ENCODE results near the gene DENND2A.

Gene DENND2A

DNA sequence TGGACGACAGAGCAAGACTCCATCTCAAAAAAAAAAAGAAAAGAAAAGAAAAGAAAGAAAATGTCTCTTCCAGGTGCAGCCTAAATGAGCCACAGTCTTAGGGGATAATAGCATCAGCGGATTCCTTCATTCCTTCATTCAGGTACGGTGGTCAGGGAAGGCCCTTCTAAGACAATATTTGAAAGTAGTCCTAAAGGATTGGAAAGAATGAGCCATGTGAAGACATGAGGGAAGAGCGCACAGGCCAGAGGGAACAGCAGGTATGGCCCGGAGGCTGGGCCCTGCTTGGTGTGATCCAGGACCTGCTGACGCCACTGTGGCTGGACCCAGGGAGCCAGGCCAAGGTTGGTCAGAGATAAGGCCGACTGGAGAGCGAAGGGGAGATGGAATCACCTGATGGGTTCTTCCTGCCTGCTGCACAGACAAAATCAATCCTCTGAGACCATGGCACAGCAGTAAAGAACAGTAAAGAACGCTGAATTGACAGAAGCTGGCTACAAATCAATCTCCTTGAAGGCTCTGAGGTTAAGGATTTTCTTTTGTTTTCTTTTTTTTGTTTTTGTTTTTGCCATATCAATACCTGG, 145.0 kb downstream of the DENND2A start:
- no peak for DNase-seq

DNA sequence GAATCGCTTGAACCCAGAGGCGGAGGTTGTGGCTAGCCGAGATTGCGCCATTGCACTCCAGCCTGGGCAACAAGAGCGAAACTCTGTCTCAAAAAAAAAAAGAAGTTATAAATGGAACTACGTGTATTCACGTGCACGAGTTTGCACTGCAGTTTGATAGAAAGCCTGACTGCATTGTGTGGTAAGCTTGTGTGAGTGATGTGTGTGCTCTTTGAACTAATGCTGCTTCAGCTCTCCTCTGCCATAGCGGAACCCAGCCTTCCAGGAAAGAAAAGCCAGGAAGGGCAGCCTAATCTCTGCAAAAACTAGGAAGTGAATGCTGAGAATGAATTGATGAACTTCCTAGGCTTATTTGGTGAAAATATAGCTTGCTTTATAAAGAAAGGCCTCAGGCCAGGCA, 145.7 kb downstream of the DENND2A start:
- no peak for DNase-seq

GRCh38 chr7:140489026-140489359, 151.6 kb downstream of the DENND2A start:
- no peak for DNase-seq

DNA sequence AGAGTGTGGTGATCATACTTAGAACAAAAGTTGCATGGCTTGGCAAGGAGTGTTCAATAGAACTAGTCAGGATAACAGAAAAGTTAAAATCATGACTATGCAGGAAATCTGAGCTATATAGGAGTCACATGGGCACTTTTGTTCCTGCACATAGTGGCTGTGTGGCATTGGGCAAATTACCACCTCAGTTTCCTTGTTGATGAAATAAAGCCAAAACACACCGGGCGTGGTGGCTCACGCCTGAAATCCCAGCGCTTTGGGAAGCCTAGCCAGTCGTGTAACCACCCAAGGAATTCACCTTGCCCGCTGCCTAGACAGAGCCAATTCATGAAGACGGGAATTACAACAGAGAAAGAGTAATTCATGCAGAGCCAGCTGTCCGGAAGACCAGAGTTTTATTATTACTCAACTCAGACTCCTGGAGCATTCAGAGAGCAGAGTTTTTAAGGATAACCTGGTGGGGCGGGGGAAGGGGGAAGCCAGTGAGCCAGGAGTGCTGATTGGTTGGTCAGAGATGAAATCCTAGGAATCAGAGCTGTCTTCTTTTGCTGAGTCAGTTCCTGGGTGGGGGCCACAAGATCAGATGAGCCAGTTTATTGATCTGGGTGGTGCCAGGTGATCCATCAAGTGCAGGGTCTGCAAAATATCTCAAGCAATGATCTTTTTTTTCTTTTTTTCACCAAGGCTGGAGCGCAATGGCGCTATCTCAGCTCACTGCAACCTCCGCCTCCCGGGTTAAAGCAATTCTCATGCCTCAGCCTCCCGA, 154.9 kb downstream of the DENND2A start:
- no peak for DNase-seq

DNA sequence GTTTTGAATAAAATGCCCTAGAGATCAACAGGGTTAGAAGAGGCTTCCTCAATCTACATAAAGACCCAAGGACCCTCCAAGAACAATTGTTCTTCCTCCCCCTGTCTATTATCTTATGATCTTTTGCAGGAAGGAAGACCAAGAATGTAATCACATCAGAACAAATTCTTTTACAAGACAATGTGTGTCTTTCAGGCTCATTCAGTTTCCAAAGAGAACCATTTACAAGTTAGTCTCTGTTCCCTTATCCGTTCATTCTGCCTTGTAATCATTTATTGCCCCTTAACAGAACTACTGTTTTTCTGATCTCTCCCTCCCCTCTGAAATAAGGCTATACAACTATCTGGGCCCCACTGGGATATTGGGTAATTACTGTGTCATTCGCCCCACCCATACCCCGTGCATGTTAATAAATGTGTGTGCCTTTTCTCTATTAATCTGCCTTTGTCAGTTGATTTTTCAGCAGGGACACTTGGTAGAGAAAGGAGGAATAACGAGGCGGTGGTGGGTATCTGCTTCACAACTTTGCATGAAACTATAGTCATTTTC, 155.6 kb downstream of the DENND2A start:
- DNase-seq, result no peak

GRCh38 chr7:140484479-140484878, 156.1 kb downstream of the DENND2A start:
- no peak for DNase-seq

- no peak for DNase-seq
Observed at GRCh38 chr7:140479739-140480084, 160.9 kb downstream of the DENND2A start.

DNA sequence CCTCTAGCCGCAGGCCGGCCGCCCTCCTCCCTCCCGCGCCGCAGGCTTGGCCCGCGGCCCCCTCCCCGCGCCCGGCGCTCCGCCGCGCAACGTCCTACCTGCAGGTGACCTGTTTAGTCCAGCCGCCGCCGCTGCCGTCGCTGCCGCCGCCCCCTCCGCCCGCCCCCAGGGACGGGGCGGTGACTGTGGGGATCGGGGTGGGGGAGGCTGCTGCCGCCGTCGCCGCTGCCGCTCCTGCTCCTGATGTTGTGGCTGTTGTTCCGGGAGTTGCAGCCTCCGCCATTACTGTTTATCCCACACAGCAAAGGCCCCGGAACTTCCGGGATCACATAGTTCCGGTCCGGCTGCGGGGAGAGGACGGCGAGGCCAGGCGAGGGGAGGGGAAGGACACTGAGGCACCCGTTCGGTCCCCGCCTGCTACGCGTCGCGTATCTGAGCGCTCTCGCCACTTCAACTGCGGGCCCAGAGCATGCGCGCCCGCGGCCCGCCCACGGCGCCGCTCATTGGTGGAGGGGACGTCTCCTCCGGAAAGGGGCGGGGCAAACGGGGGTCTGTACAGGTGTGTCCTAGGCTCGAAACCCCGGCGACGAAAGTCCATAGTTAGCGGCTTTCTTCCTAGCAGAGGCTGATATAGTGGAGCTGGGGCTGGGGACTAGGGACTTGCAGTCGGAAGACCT, 161.4 kb downstream of the DENND2A start, which contains the start of gene MKRN1:
Gene MKRN1 (minus strand): TSS at position 444 of the 677 bp plus-strand sequence. CDS start 161 bp downstream, at position 283.
- peak; percentile 96 for DNase-seq

- DNase-seq, result peak; percentile 41
Observed at GRCh38 chr7:140478246-140479061, 162.2 kb downstream of the DENND2A start.

DNA sequence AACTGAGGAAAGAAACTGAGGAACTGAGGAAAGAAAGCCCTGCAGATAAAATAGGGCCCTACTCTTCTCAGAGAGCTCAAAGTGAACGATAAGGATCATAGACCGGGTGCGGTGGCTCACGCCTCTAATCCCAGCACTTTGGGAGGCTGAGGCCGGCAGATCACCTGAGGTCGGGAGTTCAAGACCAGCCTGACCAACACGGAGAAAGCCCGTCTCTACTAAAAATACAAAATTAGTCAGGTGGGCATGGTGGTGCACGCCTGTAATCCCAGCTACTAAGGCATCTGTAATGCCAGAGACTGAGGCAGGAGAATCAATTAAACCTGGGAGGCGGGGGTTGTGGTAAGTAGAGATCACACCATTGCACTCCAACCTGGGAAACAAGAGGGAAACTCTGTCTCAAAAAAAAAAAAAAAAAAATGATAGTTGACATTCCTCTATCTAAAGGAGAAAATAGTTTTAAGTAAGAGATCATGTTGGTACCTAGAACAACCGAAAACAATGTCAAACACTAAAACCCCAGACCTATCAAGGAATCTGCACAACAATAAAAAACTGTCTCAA, 163.8 kb downstream of the DENND2A start:
- no peak for DNase-seq

DNA sequence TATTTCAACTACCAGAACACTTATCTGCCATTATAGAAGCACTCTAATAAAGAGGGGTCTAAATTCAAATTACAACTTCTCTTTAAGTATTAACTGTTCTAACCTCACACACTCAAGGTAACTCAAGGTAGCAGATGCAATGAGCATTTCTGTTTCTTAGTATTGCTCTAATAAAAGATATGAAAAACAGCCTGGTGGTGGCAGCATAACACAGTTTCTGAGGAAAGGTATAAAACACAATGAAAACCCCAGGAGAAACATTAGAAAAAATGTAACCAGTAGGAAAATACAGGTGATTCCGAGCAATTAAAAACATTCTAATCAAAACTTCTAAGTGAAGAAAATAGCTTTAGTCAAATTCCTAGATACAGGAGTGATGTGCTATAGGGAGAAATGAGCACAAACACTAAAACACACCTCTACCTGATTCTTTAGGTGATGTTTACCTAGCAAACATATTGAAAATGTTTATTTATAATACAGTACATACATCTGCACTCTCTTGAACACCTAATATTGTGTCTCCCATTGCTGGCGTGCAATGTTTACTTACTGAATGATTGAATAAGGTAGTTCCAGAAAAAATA, 164.8 kb downstream of the DENND2A start:
- peak; percentile 57 for DNase-seq

Measured in activated CD4-positive, alpha-beta T cell treated with anti-CD3 and anti-CD28 coated beads, Interleukin-2, amount 50 U/mL, for 16 hours (primary cell).